Rectal smooth muscle tissue (tissue), 1 donor: ENCODE results near the gene CRIP1.

Source experiments
- H3K27ac ChIP-seq: one replicate; pipeline ENCODE4 v1.7.0; 2013; ENCODE audit warnings: low read depth, low read length, inconsistent platforms
- H3K27me3 ChIP-seq: one replicate; pipeline ENCODE4 v1.7.0; 2013; ENCODE audit warnings: low read length; ENCODE audit not compliant: control insufficient read depth, insufficient read depth
- H3K36me3 ChIP-seq: one replicate; pipeline ENCODE4 v1.7.0; 2013; ENCODE audit warnings: low read length; ENCODE audit not compliant: control insufficient read depth, insufficient read depth
- H3K4me1 ChIP-seq: one replicate; pipeline ENCODE4 v1.7.0; 2013; ENCODE audit warnings: low read length; ENCODE audit not compliant: control insufficient read depth, insufficient read depth
- H3K4me3 ChIP-seq: one replicate; pipeline ENCODE4 v1.7.0; 2013; ENCODE audit warnings: low read length
- H3K9ac ChIP-seq: one replicate; pipeline ENCODE4 v1.7.0; 2013; ENCODE audit warnings: low read length

CRIP1 gene

GRCh38 chr14:105529319-105529568 lies 42.6 kb downstream of the CRIP1 start:
- Histone ChIP-seq H3K9ac (no peak overlapping the region), H3K4me1 (peaks cover 2% of the 10 kb centered on the region), H3K27ac (no peak overlapping the region), H3K4me3 (peak overlapping the region; percentile 48), H3K27me3 (peaks cover 10% of the 10 kb centered on the region), H3K36me3 (no peaks in the 10 kb centered on the region)

DNA sequence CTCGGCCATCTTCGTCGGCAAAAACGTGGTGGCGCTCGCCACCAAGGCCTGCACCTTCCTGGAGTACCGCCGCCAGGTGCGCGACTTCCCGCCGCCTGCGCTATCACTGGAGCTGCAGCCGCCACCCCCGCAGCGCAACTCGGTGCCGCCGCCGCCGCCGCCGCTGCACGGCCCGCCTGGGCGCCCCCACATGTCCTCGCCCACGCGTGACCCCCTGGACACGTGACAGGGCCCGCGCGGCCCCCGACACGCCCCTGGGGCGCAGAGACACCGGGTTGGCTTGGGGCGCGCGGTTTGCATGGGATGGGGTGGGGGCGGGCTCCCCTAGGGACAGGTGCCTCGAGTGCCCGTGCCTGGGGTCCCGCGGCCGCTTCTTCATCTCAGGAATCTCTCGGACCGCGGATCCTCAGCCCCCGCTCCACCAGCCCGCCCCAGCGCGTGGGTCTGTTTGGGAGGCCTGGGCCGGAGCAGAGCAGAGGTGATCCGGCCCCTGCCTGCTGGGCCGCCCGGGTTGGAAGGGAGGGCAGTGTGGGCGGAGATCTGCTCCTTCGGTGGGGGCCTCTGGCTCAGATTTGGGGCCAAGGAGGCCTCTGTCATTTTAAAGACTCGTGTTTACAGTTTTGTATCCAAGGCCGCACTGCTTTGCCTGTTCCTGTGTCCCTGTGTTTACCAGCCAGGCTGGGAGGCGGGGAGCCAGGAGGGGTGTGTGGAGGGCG lies 43.0 kb downstream of the CRIP1 start:
- no peak overlapping the region for H3K9ac ChIP-seq
- no peaks in the 10 kb centered on the region for H3K36me3 ChIP-seq
- H3K4me3 ChIP-seq = peak overlapping the region; percentile 48
- H3K27me3 ChIP-seq = peaks cover 10% of the 10 kb centered on the region
- no peak overlapping the region for H3K27ac ChIP-seq
- peaks cover 2% of the 10 kb centered on the region for H3K4me1 ChIP-seq

- Histone ChIP-seq H3K36me3 (no peaks in the 10 kb centered on the region), H3K27ac (no peak overlapping the region), H3K27me3 (peaks cover 10% of the 10 kb centered on the region), H3K4me1 (peaks cover 2% of the 10 kb centered on the region), H3K4me3 (no peak overlapping the region), H3K9ac (no peak overlapping the region)
Observed at GRCh38 chr14:105530285-105531087, 43.8 kb downstream of the CRIP1 start.

DNA sequence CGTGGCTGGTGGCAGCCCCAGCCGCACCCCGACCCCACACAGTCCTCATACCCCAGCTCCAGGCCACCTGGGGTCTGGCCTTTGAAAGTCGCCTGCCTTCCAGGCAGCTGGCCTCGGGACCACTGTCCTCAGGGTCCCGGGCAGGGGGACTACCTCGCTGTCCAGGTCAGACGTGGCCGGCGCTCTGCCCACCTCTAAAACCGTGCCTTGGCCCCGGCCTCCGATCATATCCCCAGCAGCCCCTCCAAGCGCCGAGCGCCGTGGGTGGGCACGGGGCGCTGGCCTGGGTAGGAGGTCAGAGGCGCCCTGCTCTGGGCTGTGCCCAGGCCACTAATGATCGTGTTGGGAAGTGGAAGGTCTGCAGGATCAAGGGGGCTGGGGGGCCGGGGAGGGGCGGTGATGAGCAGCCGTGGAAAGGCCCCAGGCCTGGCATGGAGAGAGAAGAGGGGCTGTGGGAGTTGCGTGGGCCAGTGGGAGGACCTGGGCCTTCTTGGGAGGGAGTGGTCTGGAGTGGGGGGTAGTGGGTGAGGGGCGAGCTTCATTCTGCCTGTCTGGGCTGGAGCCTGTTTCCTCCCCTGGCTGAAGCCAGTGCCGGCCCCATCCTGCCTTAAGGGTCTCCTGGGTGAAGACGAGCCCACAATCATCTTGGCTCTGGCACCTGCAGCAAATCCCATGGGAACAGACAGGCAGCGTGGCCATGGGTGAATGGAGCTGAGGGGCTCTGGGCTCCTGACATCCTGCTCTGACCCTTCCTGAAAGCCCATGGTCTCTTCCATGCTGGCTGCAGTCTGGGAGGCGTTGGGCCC lies 44.6 kb downstream of the CRIP1 start:
- peaks cover 12% of the 10 kb centered on the region for H3K27me3 ChIP-seq
- no peak overlapping the region for H3K27ac ChIP-seq
- H3K36me3 ChIP-seq = no peaks in the 10 kb centered on the region

DNA sequence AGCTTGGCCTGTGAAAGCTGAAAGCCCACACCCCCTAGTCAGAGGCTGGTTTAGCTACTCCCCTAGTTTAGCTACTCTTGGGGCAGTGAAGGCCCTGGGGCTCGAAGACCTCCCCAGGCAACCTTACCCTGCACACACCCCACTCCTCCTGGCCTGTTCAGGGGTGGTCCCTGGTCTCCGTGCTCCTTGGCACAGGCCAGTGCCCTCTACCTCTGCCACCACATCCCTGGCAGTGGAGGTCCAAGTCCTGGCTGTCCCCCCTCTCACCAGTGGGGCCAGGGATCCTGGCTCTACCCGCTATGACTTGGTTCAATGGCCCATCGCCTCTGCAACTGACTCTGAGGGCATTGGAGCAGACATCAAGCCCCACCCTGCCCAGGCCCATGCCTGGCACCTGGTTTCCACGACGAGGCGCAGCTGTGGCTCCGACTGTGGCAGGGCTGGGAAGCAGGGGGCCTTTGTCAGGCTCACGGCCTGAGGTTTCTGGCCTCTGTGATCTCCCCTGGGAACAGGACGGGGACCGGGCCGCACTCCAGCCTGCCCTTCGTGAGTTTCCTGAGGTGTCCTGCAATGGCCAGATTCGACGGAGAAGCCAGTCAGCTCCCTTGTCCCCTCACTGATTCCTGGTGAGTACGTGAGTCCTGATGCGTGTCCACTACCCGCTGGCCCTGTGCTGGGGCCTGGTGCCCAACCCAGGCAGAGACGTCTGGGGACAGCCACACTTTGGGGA lies 45.4 kb downstream of the CRIP1 start:
- H3K9ac ChIP-seq = no peak overlapping the region
- no peak overlapping the region for H3K27ac ChIP-seq
- H3K4me1 ChIP-seq = peaks cover 2% of the 10 kb centered on the region
- no peak overlapping the region for H3K4me3 ChIP-seq
- no peaks in the 10 kb centered on the region for H3K36me3 ChIP-seq
- H3K27me3 ChIP-seq = peaks cover 16% of the 10 kb centered on the region

More for the DNA sequence above, 44.6 kb downstream of the CRIP1 start:
- Histone ChIP-seq H3K4me1 (peaks cover 2% of the 10 kb centered on the region), H3K9ac (no peak overlapping the region), H3K4me3 (no peak overlapping the region)

DNA sequence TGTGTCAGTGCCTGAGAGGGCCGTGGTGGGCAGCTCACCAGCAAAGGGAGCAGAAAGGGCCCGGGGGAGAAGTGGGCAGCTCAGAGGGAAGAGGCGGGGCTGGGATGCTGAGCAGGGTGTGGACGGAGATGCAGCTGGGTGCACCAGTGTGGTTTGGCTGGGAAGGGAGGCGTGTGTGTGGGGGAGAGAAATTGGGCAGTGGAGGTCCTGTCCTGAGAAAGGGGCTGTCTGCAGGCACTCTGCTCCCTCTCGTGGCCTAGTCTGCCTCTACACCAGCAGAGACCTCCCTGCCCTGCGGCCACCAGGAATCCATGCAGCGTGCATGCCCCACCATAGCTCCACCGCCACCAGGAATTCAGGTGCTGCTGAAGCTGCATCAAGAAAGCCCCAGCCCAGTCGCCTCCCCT lies 46.1 kb downstream of the CRIP1 start:
- Histone ChIP-seq H3K4me3 (no peak overlapping the region), H3K27ac (no peak overlapping the region), H3K36me3 (no peaks in the 10 kb centered on the region), H3K9ac (no peak overlapping the region), H3K27me3 (peaks cover 19% of the 10 kb centered on the region), H3K4me1 (peaks cover 2% of the 10 kb centered on the region)

DNA sequence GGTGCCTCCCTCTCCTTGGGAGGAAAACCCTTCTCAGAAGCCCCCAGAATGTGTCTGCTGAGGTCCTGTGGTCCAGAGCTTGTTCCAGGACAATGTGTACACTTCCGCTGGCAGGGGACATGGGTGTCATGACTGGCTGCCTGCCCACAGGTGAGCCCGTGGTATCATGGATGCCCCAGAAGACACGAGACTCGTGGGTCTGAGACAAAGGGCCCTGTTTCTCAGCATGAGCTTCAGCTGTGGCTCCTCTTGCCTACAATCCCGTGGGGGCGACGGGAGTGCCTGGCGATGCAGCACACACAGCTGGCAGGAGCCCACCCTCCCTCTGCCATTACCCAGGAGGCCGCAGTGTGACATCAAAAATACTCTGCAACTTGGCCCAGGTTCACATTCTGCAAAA lies 46.7 kb downstream of the CRIP1 start:
- Histone ChIP-seq H3K4me3 (no peak overlapping the region), H3K36me3 (no peaks in the 10 kb centered on the region), H3K27ac (no peak overlapping the region), H3K4me1 (peaks cover 2% of the 10 kb centered on the region), H3K27me3 (peaks cover 19% of the 10 kb centered on the region), H3K9ac (no peak overlapping the region)

GRCh38 chr14:105533811-105534498 lies 47.3 kb downstream of the CRIP1 start:
- peaks cover 19% of the 10 kb centered on the region for H3K27me3 ChIP-seq
- H3K9ac ChIP-seq = no peak overlapping the region
- no peak overlapping the region for H3K4me3 ChIP-seq
- H3K27ac ChIP-seq = no peak overlapping the region
- H3K4me1 ChIP-seq = no peaks in the 10 kb centered on the region
- H3K36me3 ChIP-seq = no peaks in the 10 kb centered on the region

- H3K4me1 ChIP-seq = no peaks in the 10 kb centered on the region
- peaks cover 15% of the 10 kb centered on the region for H3K27me3 ChIP-seq
- H3K27ac ChIP-seq = no peak overlapping the region
- H3K4me3 ChIP-seq = no peak overlapping the region
- no peak overlapping the region for H3K9ac ChIP-seq
- no peaks in the 10 kb centered on the region for H3K36me3 ChIP-seq
Observed at GRCh38 chr14:105534586-105534985, 47.9 kb downstream of the CRIP1 start.

DNA sequence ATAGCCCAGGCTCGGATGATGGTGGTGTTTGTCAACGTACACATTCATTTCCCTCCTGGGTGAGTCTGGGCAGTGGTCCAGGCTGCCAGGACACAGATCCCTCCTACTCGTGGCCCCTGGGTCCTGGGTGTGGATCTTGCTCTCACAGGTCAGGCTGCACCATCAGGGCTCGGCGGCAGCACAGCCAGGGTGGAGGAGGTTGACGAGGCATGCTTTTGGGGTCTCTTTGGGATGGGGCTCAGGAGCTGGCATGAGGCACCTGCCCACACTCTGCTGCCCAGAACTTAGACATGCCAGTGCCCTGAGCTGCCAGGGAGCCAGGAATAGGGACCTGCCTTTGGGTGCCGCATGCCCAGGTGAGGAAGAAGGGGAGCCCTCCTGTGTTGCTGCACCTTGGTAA lies 49.4 kb downstream of the CRIP1 start:
- H3K27ac ChIP-seq = no peak overlapping the region
- H3K4me1 ChIP-seq = no peaks in the 10 kb centered on the region
- H3K36me3 ChIP-seq = no peaks in the 10 kb centered on the region
- H3K4me3 ChIP-seq = no peak overlapping the region
- H3K27me3 ChIP-seq = peaks cover 15% of the 10 kb centered on the region
- H3K9ac ChIP-seq = no peak overlapping the region

GRCh38 chr14:105536691-105537579 lies 50.2 kb downstream of the CRIP1 start:
- no peak overlapping the region for H3K9ac ChIP-seq
- H3K27ac ChIP-seq = no peak overlapping the region
- peaks cover 15% of the 10 kb centered on the region for H3K27me3 ChIP-seq
- H3K4me1 ChIP-seq = no peaks in the 10 kb centered on the region
- no peaks in the 10 kb centered on the region for H3K36me3 ChIP-seq
- no peak overlapping the region for H3K4me3 ChIP-seq
